AG20443 (cell line): ENCODE results near the gene CBFA2T3.

Source experiments
- DNase-seq: peaks from one replicate; pipeline ENCODE4 v3.0.0; 2012; ENCODE audit warnings: low spot score, mixed read lengths

CBFA2T3 gene

DNA sequence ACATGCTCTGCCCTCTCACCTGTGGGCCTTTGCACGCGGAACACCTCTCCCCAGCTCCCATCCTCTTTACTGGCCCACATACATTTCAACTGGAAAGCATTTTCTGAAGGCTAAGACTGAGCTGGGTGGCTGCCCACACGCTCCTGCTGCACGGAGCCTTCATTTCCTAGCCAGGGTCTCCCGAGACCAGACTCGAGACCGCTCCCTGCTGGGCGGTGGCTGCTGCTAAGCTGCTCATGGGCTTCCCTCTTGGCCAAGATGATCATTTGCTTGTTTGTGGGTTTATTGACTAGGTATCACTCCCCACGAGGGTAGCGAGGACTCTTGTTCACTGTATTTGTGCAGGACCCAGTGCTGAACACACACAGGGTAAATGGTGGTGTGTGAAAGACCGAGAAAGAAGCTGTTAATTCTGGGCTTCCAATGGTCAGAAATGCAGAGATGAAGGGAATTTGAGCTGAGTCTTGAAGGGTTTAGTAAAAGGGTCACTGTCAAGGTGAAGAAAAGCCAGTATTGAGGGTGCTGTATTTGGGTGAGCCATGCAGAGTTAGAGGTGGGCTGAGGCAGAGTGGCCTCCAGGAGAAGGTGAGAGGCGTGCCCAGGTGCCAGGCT lies 119.2 kb downstream of the CBFA2T3 start:
- DNase-seq = peak; percentile 91

GRCh38 chr16:88856828-88857727 lies 119.9 kb downstream of the CBFA2T3 start, which contains the start of the genes GALNS and TRAPPC2L:
GALNS (minus strand) TSS chr16:88856947; CDS start chr16:88856877, 70 bp downstream.
TRAPPC2L (plus strand) TSS chr16:88857127; CDS start chr16:88857151, 24 bp downstream.
- DNase-seq = peak; percentile 100

GRCh38 chr16:88856122-88856827 lies 120.7 kb downstream of the CBFA2T3 start:
- no peak for DNase-seq

- no peak for DNase-seq
Measured at GRCh38 chr16:88855736-88856121, 121.3 kb downstream of the CBFA2T3 start.

- DNase-seq = no peak
Measured at GRCh38 chr16:88855176-88855575, 121.8 kb downstream of the CBFA2T3 start.

GRCh38 chr16:88854306-88855111 lies 122.5 kb downstream of the CBFA2T3 start:
- no peak for DNase-seq

- DNase-seq = no peak
Measured at GRCh38 chr16:88853325-88853941, 123.6 kb downstream of the CBFA2T3 start.

GRCh38 chr16:88851616-88852015 lies 125.4 kb downstream of the CBFA2T3 start:
- DNase-seq = no peak

GRCh38 chr16:88850531-88851199 lies 126.3 kb downstream of the CBFA2T3 start:
- no peak for DNase-seq

DNA sequence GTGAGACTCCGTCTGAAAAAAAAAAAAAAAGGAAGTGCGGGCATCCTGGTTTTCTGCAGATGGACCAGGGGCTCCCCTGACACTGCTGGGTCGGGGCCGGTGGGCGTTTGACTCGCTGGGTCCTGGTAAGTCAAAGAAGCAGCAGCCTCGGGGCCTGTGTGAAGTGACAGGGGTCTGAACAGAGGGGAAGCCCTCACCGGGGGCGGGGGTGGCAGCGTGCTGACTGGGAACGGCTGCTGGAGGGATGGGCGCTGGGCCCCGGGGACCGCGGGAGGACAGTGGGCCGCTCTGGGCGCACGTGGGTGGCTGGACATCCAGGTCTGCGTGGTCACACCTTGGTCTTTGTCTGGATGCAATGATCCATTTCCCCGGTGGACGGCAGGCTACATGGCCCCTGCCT lies 128.4 kb downstream of the CBFA2T3 start:
- DNase-seq = no peak

- no peak for DNase-seq
Measured at GRCh38 chr16:88847654-88848053, 129.4 kb downstream of the CBFA2T3 start.

DNA sequence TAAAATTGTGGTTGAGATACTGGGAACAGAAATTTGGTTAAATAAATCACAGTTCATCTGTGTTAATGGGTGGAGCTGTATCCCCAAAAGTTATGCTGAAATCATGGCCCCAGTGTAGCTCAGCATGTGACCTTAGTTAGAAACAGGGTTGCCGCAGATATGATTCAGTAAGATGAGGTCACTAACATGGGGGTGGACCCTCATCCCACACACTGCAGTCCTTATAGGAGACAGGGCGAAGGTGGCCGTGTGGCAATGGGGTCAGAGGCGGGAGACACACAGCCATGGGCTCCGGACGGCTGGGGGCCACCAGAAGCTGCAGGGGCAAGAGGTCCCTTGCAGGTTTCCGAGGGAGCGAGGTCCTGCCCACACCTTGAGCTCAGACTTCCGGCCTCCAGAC lies 130.9 kb downstream of the CBFA2T3 start:
- no peak for DNase-seq

DNA sequence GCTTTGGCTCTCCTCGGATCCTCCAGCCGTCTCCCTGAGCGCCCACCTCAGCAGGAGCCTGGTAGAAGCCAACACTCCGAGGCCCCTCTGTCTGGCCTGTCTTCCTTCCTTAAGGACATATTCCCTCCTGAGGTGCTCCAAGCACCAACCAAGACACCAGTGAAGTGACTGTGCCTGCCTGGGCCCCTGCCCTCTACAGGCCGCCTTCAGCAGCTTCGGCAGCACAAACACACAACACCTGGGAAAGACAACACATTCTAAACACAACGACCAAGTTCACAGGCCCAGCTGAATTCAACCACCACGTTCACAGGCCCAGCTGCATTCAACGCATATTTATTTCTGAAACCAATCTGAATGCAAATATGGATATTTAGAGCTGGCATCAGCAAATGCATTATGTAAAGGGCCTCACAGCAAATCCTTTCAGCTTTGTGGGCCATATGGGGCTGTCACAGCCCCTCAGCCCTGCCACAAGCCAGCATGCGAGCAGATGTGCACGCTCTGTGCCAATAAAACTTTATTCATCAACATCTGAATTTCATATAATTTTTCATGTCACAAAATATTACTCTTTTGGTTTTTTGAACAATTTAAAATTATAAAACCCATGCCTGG lies 132.5 kb downstream of the CBFA2T3 start:
- DNase-seq = no peak

GRCh38 chr16:88843256-88843655 lies 133.8 kb downstream of the CBFA2T3 start:
- no peak for DNase-seq

- no peak for DNase-seq
Measured at GRCh38 chr16:88842806-88843205, 134.2 kb downstream of the CBFA2T3 start.

DNA sequence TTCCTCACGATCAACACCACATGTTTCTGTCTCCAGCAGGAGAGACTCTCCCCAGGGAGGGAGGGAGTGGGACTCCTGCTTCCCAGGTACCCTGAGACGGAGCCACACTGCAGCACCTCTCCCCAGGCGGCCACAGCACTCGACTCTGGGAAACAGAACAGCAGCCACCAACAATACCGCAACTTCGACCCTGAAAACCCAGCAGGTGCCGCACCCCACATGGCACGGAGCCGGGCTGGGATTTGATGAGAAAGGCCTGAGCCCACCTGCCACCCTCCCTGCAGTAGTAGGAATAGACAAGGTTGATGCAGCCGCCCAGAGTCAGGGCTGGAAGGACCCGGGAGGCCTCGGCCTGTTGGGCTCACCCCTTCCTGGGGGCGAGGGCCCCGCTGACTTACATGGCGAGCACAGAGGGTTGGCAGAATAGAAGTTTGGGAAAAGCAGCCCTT lies 134.7 kb downstream of the CBFA2T3 start:
- DNase-seq = no peak

DNA sequence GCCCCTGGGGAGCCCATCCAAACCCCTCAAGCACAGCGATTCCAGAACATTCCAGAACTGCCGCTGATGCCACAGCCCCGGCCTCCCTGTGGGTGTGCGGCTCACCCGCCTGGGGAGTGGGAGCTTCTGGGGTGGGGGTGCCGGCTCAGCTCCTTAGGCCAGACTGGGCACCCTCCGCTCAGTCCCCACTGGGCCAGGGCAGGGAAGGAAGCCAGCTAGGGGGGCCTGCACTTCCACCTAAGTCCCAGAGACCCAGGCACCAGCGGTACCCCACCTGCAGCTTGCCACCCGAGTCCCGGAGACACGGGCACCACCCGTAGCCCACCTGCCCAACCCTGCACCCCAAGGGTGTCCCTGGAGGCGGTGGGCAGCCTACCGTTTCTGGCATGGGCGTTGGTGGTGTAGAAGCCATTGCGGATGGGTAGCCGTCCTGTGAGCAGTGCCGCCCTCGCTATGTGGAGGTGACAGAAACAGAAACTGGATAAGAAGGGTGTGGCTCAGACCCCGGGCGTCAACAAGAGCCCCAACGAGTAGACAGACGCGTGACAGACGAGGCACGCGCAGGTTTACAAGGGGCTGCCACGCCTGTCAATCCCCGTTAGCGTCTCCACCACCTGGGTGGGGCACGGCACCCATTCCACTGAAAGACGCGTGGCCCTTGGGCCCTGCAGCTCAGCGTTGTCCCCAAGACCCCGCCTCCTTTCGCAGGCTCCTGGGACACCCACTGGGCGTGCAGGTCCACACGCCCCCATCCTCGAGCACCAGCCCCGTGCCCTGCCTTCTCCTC lies 135.3 kb downstream of the CBFA2T3 start:
- DNase-seq = no peak

- no peak for DNase-seq
Measured at GRCh38 chr16:88840600-88841215, 136.3 kb downstream of the CBFA2T3 start.
